IPS DF 4.7 (cell line): ENCODE data around the gene MCRIP1.

Experiments used
- DNase-seq: peaks from one replicate; pipeline ENCODE4 v3.0.0-alpha.2; 2013; ENCODE audit warnings: low spot score; ENCODE audit errors: extremely low read depth

Gene MCRIP1

DNA sequence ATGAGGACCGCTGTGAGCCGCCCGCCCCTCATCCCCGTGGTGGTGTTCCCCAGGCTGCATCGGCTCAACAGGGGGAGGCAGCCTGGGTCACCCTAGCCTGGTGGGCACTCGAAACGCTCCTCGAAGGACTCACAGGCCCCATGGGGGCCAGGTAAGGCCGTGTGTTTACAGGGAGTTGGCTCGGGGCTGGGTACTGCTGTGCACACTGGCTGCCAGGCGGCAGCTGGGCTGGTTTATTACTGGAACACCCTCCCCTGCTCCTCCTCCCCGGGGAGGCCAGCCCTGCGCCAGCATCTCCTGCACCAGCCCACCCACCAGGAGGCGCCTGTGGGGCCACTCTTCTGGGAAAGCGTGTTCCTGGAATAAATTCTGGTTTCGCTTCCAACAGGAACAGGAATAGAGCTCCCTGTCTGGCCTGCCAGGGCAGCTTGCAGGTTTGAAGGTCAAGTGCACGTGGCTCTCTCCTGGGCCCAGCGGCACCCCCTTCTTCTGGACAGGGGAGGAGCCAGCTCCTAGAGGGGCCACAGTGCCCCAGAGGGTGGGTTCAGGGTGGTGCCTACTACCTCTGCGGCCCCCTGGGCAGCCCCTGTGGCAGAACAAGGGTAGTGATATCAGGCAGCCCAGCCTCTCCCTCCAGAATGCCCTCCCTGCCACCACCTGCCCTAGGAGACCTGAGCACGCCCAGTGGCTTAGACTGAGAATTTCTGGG is 11.3 kb downstream of the MCRIP1 start:
- DNase-seq = no peak

DNA sequence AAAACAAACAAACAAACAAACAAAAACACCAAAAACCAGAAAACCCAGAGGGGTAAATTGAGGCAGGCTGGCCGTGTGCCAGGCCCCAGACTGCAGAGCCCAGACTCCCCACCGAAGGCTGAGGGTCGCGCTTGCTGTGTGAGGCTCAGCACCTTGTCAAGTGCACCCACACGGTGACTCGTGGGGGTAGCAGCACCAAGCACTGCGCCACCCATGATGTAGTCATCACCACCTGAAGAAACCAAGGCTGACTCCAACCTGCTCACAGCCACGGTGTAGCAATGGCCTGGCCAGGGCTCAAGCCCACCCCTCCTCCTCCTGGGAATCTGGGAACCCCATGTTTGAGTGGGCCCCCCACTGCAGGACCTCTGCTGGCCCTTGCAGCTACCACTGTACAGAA is 11.9 kb downstream of the MCRIP1 start:
- DNase-seq = no peak

DNA sequence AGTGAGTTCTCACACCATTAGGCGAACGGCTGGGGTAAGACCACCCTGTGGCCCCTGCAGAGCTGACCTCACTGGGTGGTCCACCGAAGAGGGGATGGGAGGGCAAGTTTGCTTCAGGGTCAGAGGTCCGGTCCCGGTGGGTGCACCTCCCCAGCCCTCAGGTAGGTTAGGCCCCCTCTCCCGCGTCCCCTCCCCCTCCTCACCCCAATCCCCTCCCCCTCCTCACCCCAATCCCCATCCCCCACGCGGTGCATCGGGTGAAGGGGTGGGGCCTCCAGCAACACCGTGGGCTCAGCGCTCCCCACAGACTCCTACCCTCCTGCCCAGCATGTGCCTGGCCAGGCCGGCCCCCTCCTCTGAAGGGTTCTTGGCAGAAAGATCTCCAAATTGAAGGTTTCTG is 13.4 kb downstream of the MCRIP1 start:
- DNase-seq = no peak

DNA sequence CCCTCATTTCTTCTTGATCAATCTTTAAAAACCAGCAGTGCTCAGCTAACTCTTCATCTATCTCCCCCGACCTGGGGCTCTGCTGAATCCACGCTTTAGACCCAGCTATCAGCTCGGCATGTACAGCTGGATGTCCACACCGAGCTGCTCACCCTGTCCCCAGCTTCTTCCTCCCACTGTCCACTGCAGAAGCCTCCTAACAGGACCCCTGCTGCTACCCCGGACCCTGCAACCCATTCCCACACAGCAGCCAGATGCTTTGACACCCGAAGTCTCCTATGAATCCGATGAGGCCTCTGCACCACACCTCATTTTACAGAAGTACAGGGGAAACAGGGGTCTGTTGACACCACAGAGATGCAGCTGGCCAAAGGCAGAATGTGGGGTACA is 15.3 kb downstream of the MCRIP1 start:
- no peak for DNase-seq

DNA sequence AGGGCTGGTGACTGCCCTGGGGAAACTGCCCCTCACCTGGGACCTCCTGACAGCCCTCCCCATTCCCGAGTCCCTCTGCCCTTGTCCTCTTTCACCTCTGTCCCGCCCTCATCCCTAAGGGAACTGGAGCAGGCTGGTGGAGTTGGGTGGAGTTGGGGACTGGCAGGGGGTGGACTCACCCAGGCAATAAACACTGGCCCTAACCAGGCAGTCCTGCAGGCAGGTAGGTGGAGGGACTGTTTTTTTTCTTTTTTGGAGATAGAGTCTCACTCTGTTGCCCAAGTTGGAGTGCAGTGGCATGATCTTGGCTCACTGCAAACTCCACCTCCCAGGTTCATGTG is 17.5 kb downstream of the MCRIP1 start:
- no peak for DNase-seq

DNA sequence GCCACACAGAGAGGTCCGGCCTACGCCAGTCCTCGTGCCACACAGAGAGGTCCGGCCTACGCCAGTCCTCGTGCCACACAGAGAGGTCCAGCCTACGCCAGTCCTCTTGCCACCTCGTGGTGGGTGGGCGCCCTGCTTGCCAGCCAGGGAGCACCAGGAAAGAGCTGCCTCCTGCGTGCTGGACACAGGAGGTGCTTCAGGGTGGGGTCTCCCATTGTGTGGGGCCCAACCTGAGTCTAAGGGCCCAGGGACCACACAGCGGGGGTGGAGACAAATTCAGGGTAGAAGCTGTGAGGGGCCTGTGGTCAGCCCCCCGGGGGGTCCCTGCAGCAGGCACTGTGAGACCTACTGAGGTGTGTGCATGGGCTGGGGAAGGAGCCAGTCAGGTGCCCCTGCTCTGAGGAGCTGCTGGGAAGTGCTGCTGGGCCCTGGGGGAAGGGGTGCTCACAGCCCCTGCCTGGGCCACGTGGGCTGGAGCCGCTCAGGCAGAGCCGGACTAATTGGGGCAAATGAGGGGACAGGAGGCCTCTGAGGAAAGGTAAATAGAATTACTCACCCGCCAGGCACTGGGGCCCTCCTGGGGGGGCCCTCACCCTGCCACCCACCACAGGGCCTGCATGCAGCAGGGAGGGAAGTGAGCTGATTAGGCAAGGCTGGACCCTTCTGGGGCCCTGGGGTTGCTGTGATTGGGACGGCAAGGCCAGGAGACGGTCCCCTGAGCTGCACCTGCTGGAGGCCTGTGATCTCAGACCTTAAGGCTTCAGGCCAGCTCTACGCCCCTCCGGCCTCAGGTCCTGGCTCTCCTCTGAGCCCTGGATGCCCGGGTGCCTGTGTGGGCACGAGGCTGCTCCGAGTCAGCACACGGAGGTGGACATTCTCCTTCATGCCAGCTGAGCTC is 18.1 kb downstream of the MCRIP1 start:
- no peak for DNase-seq

DNA sequence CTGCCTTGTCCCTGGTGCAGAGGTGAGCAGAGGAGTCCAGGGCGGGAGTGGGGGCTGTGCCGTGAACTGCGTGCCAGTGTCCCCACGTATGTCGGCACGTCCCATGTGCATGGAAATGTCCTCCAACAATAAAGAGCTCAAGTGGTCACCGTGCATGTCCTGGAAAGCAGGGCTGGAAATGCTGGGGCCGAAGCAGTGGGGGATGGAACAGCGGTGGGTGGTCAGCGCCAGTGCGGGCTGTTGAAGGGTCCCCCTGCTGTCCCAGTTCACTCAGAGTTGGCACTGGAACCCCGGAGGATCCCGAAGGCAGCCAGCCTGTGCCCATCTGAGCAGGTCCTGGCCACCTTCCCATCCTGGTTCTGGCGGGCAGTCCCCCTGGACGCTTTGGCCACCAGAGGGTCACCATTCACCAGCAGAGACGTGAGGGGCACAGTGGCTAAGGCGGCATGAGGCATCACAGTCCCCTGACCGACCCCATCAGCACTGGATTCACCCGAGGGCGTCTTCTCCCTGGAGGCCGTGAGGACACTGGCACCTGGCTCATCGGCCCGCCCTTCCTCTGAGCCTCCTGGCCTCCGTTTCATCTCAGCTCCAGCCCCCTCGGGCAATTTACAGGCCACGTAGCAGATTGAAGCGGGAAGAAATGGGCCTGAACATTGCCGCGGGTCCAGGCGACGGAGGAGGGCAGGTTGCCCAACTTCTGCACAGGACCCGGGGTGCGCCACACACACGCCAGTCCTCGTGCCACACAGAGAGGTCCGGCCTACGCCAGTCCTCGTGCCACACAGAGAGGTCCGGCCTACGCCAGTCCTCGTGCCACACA is 19.0 kb downstream of the MCRIP1 start:
- DNase-seq = no peak

DNA sequence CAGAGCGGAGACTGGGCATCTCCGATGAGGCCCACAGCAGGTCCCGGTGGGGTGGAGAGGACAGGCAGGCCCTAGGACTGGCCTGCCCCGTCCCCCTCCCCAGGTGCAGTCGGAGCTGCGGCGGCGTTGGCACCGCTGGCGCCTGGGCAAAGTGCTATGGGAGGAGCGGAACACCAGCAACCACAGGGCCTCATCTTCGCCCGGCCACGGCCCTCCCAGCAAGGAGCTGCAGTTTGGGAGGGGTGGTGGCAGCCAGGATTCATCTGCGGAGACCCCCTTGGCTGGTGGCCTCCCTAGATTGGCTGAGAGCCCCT is 19.8 kb downstream of the MCRIP1 start:
- no peak for DNase-seq

DNA sequence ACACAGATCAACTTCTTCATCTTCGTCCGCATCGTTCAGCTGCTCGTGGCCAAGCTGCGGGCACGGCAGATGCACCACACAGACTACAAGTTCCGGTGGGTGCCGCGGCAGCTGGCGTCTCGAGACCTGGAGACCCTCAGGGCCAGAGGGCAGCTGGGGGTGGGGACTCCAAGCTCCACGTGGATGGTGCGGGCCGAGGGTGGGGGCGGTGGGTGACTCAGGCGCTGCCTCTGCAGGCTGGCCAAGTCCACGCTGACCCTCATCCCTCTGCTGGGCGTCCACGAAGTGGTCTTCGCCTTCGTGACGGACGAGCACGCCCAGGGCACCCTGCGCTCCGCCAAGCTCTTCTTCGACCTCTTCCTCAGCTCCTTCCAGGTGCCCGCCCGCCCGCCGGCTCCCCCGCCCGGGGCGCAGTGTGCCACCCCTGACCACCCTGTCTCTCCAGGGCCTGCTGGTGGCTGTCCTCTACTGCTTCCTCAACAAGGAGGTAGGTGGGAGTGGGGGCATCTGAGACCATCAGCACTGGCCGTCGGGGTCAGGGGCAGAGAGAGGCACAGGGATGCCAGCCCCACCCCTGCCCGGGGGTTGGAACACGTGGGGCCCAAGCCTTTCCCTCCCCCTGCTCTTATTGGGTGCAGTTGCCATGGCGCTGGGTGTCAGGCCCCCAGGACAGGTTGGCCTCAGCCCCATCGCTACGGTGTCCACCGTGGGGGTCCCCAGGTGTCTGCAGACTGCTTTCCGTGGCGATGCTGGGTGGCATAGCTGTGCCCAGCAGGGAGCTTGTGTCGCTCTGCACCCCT is 20.3 kb downstream of the MCRIP1 start:
- DNase-seq = no peak

DNA sequence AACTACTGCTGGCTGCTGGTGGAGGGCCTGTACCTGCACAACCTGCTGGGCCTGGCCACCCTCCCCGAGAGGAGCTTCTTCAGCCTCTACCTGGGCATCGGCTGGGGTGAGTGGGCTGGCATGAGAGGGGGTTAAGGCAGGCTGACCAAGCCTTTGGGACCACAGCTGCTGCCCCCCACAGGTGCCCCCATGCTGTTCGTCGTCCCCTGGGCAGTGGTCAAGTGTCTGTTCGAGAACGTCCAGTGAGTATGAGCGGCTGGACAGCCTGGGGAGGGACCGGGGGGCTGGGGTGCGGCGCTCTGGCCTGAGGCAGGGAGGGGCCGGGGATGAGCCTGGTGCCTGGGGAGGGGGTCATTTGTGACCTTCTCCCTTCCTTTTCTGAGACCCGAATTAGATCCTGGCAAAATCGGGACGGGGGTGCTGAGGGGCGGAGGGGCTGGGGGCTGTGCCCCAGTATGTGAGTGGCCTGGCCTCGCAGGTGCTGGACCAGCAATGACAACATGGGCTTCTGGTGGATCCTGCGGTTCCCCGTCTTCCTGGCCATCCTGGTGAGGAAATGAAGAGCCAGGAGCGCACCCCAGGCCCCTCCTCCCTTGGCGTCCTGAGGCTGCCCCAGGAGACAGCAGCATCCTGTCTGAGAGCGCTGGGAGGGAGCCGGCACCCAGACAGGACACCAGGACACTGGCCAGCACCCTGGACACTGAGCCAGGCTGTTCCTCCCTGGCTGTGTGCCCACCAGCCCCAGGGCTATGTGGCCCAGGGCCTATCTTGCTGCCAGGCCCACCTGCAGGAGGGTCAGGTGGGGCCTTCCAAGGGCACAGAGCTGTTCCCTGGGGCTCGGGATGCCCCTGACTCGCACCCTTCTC is 21.2 kb downstream of the MCRIP1 start:
- no peak for DNase-seq

DNA sequence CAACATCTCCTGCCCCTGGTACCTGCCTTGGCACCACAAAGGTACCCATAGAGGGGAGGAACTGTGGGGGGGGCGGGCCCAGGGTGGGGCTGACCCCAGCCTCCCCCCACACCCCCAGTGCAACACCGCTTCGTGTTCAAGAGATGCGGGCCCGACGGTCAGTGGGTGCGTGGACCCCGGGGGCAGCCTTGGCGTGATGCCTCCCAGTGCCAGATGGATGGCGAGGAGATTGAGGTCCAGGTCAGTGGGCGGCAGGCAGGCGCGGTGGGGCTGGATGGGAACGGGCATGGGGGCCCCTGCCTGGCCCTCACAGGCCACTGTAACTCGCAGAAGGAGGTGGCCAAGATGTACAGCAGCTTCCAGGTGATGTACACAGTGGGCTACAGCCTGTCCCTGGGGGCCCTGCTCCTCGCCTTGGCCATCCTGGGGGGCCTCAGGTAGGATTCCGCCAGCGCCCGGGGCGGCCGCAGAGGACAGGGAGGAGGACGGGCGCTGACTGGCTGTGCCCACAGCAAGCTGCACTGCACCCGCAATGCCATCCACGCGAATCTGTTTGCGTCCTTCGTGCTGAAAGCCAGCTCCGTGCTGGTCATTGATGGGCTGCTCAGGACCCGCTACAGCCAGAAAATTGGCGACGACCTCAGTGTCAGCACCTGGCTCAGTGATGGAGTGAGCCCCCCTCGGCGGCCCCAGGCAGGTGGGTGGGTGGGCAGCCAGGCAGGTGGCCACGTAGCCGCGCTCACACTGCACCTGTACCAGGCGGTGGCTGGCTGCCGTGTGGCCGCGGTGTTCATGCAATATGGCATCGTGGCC is 22.0 kb downstream of the MCRIP1 start:
- DNase-seq = no peak

DNA sequence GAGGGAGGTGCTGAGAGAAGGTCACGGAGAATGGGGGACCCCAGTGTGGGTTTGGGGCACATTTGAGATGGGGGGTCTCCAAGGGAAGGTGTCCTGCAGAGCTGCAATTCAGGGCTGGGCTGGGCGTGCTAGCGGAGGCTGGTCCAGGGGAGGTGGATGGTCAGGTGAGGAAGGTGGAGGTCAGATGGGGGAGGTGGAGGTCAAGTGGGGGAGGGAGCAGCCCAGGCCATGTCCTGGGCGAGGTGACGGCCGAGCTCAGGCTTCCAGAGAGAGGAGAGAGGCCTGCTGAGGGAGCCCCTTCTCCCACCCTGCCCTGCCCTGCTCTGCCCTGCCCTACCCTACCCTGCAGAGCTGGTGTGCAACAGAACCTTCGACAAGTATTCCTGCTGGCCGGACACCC is 22.6 kb downstream of the MCRIP1 start:
- no peak for DNase-seq

DNA sequence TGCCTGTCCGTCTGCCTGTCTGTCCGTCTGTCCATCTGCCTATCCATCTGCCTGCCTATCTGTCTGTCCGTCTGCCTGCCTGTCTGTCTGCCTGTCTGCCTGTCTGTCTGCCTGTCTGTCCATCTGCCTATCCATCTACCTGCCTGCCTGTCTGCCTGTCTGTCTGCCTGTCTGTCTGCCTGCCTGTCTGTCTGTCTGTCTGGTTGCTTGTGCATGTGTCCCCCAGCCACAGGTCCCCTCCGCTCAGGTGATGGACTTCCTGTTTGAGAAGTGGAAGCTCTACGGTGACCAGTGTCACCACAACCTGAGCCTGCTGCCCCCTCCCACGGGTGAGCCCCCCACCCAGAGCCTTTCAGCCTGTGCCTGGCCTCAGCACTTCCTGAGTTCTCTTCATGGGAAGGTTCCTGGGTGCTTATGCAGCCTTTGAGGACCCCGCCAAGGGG is 23.5 kb downstream of the MCRIP1 start:
- DNase-seq = no peak

DNA sequence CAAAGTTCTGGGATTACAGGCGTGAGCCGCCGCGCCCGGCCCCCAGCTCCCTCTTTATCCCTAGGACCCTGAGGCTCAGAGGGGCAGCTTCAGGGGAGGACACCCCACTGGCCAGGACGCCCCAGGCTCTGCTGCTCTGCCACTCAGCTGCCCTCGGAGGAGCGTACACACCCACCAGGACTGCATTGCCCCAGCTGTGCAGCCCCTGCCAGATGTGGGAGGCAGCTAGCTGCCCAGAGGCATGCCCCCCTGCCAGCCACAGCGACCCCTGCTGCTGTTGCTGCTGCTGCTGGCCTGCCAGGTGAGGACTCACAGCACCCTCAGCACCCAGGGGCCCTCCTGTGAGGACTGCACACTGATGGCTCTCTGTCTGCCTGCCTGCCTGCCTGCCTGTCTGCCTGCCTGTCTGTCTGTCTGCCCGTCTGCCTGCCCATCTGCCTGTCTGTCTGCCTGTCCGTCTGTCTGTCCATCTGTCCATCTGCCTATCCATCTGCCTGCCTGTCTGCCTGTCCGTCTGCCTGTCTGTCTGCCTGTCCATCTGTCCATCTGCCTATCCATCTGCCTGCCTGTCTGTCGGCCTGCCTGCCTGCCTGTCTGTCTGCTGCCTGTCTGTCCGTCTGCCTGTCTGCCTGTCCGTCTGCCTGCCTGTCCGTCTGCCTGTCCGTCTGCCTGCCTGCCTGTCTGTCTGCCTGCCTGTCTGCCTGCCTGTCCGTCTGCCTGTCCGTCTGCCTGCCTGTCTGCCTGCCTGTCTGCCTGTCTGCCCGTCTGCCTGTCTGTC is 24.1 kb downstream of the MCRIP1 start:
- no peak for DNase-seq

DNA sequence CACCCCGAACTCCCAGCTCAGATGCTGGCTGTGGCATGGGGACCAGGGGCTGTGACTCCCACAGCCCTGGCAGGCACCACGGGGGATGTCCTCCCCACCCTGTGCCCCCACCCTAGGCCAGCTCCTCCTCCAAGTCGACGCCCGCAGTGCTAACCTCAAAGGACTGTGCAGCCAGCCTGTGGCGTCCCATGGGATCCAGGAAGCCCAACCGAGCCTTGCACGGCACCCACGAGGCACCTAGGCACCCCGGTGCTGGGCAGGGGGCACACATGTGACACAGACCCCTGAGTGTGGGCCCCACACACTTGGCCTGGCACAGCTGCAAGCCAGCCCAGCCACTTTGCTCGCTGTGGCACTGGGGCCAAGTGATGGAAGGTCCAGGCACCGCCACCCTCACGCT is 25.3 kb downstream of the MCRIP1 start:
- DNase-seq = no peak

DNA sequence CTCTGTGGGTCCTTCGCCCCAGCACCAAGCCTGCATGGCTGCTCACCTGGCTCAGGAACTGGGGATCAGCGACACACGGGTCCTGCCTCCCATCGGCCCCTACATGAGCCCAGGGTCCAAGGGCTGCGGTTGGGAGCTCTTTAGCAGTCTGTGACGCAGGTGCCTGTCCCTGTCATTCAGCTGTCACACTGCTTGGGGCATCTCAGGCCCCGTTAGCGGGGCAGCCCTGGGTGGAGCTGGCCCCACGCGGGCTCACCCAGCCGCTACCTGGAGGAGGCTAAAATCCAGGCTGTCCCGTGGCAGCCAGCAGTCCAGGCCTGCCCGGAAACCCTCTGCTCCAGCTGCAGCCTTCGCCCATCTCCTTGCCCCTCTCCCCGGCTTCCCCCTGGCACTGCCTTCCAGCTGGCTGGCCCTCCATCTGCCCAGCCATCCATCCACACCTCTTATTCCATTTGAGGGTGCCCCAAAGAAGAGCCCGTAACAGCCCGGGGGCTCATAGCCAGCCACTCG is 25.8 kb downstream of the MCRIP1 start:
- DNase-seq = no peak

DNA sequence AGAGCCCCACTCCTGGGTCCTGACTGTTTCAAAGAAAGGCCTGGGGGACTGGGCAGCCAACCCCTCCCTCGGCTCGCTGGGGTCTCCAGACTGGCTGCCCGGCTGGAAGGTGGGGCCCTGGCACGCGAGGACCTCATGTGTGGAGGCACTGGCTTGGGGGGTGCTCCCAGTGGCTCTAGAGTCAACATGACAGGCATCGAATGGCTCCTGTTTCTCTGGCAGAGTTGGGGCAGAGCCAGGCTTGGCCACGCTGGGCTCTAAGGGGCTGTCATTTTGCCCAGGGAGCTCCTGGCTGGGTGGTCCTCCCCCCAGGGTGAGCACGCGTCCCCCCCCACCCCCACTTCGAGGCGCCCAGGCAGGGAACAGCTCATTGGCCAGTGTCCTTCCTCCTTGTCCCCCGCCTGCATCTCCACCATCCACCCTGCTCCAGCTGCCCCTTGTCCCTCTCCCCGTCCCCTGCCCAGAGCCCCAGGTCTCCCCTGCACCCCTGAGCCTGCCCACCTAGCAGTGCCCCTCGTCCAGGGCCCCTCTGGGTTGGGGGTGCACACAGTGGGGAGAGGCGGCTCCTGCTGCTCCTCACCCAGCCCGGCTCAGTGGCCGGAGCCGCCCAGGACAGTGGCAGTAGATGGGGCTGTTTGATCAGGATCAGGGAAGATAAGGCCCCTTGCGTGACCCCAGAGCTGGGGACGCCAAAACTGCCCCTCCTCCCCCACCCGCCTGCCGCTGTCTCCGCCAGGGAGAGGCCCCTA is 26.5 kb downstream of the MCRIP1 start:
- DNase-seq = no peak
